ENCODE data around the gene RRAS.
A peak's percentile ranks its signal among the peaks of the same experiment; 100 is the strongest.

RRAS gene

DNA sequence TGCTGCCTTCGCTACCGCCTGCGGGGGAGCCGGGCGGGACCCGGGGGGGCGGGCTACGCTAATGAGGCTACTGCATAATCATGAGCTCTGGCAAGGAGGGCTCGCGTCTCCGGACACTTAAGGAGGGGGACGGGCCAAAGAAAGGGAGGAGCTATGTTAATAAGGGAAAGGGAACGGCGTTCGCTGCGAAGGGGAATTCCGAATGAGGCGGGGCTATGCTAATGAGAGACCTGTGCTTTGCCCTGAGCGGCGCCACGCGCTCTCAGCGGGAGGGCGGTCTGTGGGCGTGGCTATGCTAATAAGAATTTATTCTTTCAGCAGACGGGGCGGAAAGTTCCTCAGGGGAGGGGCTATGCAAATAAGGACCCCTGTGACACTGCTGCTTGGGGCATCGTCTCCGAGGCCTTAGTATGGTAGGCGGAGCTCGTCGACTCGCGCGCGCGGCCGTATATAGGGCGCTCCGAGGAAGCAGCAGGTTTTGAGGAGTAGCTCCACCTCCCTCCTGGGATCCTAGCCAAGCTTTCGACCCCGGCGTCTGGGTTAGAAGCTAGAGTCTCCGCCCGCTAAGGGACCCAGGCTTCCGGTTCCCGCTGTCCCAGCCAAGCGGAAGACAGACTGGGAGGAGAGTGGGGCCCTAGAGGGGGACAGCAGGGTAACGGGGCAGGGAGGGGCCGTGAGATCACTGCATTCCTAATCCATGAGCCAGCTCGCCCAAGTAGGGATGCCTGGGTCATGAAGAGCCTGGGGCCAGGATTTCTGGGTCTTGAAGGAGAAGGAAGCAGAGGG lies at the start of gene RRAS:
TSS of gene RRAS (minus strand) at position 31 of the 786 bp plus-strand sequence. CDS start 45 bp downstream, outside the sequence.
- DNase-seq (ENCODE audit: low read depth in 2 of 2), result peak; percentile 100

DNA sequence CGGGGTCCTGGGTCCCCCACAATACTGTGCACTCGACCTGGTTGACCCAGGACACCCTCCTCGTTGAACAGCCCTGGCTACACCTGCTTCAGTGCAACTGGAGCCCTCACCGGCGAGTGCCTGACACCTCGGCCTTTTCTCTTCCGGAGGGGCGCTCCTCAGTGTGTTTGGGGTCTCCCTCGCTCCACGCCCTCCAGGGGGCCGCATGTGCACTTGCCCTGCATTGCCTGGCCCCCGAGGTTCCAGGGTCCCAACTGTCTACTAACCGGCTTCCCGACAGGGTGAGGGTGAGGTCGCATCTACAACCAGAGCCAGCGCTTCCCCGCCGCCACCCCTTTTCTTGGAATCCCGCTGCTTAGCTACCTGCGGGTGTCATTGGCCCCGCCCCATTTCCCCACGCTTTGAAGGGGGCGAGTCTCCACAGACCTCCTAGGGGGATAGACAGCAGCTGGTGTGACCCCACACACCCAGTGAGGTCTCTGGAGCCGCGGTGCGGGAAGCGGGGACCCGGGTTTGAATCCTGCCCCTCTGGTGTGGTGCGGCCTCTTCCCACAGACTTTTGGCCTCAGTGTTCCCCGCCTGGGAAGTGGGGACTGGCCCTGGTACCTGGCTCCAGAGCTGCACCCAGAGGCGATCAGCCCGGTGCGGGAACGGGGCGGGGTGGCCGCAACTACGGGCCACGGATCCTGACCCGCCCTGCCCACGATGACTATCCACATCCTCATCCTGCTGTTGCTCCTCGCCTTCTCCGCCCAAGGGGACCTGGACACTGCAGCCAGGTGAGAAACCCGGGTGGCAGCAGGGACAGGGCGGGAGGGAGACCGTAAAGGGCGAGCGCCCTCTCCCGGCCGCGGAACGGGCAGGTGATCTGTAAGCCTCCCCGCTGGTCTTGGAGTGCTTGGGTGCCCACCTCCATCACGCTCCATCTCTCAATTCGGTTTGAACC lies 49.5 kb upstream of the RRAS start, which contains the start of gene ADM5:
TSS of gene ADM5 (plus strand) at position 462 of the 946 bp plus-strand sequence. CDS start at position 706, 244 bp downstream.
- DNase-seq (ENCODE audit: low read depth in 2 of 2), result no peak

DNA sequence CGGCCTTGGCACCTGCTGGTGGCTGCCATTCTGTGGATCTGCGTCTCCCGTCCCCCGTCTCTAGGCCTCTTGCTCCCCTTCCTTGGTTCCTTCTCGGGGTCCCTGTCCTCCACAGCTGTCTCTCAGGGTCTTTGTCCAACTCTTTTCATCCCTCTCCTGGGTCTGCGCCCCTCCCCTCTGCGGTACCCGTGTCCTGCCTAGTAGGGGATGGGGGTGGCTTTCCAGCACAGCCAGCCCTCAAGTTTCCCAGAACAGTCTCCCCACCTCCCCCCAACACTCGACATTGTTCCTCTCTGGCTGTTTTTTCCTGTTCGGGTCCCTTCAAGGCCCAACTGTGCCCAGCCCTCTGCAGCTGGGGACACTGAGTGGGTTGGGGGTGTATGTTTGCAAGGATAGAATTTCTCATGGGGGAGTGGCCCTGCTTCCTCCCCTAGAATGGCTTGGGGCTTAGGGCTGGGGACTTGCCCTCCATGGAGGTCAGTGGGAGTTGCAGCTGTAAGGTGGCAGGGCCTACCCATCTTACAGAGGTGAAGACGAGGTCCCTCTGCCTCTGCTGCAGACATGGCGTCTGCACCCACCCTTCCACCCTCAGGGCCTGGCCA lies 48.7 kb upstream of the RRAS start:
- no peak for DNase-seq (ENCODE audit: low read depth in 2 of 2)

DNA sequence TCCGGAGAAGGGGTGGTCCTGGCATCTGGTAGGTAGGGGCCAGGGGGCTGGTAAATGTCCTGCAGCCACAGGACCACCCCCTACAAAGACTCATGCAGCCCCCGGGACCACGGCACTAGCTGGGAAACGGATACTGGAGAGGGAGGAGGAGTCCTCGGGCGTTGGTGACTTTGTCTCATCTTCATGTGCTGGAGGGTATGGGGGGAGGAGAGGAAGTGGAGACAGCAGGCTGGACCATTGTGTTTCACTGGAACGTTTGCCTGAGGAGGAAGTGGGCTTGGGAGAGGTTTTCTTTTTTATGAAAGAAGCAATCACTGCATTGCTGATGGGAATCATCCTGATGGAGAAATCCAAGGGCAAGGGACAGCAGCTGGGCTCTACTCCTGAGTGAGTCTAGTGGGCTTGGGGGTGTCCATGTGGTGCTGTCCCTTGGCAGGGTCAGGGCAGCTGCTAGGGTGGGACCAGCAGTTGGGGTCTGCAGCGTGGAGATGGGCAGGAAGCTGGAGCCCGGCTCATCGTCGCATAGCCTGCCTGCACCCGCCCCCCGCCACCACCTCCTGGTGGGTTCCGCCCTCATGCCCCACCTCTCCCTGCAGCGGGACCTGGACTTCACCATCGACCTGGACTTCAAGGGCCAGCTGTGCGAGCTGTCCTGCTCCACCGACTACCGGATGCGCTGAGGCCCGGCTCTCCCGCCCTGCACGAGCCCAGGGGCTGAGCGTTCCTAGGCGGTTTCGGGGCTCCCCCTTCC lies 47.8 kb upstream of the RRAS start:
- no peak for DNase-seq (ENCODE audit: low read depth in 2 of 2)

- DNase-seq (ENCODE audit: low read depth in 2 of 2), result no peak
These were observed 47.2 kb upstream of the RRAS start for GRCh38 chr19:49687150-49687549.

GRCh38 chr19:49686503-49687088 lies 46.7 kb upstream of the RRAS start:
- DNase-seq (ENCODE audit: low read depth in 2 of 2), result no peak

DNA sequence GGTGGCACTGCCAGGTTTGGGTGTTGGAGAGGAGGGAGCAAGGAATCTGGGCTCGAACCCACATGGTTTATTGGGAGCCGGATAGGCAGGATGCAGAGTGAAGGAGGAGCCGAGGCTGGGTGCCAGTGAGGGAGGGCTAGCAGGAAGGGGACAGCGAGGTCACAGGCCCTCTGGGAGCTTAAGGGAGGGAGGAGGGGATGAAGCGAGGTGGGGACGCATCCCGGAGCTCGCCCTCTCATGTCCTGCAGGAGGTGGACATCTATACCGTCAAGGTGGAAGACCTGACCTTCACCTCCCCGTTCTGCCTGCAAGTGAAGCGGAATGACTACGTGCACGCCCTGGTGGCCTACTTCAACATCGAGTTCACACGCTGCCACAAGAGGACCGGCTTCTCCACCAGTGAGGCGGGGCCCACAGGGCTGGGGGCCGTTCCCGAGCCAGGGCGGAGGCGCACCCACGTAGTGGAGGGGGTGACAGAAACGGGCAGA lies 45.9 kb upstream of the RRAS start:
- DNase-seq (ENCODE audit: low read depth in 2 of 2), result no peak

GRCh38 chr19:49684983-49685553 lies 45.1 kb upstream of the RRAS start:
- no peak for DNase-seq (ENCODE audit: low read depth in 2 of 2)

- no peak for DNase-seq (ENCODE audit: low read depth in 2 of 2)
These were observed 44.5 kb upstream of the RRAS start for GRCh38 chr19:49684251-49684982.

DNA sequence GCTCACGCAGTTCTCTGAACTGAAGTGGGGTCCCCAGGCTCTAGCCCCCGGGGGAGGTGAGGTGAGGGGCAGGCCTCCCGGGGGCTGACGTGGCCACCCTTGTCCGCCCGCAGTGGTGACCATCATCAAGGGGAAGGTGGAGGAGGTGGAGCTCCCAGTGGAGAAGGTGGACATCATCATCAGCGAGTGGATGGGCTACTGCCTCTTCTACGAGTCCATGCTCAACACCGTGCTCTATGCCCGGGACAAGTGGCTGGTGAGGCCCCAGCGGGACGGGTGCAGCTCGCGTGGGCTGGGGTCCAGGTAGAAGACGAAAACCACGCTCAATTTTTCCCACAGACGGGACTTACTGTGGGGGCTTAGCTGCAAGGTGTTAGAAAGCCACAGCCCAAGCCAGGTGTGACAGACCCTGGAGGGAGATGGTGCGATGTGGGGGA lies 43.9 kb upstream of the RRAS start:
- DNase-seq (ENCODE audit: low read depth in 2 of 2), result no peak

GRCh38 chr19:49682274-49682673 lies 42.3 kb upstream of the RRAS start:
- DNase-seq (ENCODE audit: low read depth in 2 of 2), result no peak

DNA sequence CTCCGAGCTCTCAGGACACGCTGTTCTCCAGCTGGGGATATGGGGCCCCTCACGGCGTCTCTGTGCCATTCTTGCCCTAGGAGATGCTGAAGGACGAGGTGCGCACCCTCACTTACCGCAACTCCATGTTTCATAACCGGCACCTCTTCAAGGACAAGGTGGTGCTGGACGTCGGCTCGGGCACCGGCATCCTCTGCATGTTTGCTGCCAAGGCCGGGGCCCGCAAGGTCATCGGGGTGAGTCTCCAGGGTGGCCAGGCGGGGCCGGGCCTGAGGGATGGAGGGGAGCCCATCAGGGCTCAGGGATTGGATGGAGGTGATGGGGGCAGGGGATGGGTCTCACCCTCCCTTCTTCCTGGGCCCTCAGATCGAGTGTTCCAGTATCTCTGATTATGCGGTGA lies 41.9 kb upstream of the RRAS start:
- no peak for DNase-seq (ENCODE audit: low read depth in 2 of 2)

DNA sequence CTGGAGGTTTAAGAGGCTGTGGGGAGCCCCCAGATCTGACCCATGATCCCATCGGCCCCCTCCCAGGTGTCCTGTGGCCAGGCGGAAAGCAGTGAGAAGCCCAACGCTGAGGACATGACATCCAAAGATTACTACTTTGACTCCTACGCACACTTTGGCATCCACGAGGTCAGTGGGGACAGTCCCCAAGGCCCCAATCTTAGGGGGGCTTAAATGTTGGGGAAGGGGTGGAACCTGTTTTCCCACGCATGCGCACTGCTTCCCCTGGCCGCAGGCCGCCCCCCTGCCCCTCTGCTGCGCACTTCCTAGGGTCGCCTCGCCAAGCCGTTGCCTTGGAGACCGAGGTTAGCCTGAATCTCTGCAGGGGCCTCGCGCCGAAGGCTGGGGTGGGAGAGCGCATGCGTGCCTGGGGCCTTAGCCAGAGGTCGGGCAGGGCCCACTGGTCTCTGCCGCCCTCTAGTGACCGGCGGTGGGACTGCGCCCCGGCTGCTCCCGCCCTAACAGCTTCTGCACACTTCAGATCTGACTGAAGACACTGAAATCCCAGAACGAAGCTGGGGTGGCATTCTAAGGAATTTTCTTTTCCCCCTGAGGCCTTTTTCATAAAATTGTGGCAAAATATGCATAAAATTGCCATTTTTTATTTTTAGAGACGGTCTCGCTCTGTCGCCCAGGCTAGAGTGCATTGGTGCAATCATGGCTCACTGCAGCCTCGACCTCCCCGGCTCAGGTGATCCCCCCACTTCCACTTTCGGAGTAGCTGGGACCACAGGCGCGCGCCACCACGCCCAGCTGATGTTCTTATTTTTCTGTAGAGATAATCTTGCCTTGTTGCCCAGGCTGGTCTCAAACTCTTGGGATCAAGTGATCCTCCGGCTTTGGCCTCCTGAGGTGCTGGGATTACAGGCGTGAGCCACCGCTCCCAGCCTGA lies 40.7 kb upstream of the RRAS start:
- peak; percentile 79 to 89 for DNase-seq (ENCODE audit: low read depth in 2 of 2)

- no peak for DNase-seq (ENCODE audit: low read depth in 2 of 2)
These were observed 39.9 kb upstream of the RRAS start for GRCh38 chr19:49679771-49680413.

GRCh38 chr19:49678985-49679770 lies 39.2 kb upstream of the RRAS start:
- no peak for DNase-seq (ENCODE audit: low read depth in 2 of 2)

DNA sequence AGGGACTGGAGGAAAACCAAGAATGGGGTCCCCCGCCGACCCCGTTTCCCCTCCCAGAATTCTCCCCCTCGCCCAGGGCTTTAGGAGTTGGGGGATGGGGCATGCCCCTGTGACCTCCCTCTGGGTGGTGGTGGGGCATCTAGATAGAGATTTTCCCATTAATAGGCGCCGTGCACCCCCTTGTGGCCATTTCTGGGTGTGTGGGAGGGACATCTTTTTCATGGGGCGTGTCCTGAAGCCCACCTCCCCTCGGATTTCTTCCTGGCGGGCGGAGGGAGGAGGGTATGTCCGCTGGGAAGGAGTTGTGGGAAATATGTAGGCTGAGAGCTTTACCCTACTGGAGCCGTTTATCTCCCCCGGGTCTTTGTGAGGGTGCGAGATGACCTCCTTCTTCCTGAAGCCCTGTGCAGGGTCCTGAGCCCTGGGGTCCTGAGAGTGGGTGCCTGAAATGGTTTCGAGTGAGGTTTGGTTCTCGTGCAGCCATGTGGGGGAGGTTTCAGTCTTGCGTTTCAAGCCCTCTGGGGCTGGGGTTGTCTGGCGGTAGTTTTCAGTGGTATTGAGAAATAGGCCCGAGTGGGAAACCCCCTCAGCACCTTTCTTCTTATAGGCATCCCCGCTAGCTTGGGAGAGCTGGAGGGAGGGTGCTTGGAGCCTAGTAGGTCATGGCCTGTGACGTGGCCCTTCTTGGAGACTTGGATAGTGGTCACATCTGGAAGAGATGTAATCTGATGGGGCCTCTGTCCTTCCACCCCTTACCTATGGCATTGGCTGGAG lies 38.1 kb upstream of the RRAS start:
- peak; percentile 60 to 67 for DNase-seq (ENCODE audit: low read depth in 2 of 2)

All from activated CD8-positive, alpha-beta memory T cell treated with anti-CD3 and anti-CD28 coated beads for 4 hours (primary cell).